ENCODE measurements around the gene C10orf95.

GRCh38 chr10:102457591-102458150, 6.3 kb upstream of the C10orf95 start:
- no peak for TF ChIP-seq CTCF (IDR thresholded peaks at IDR 0.05)
- no peak for TF ChIP-seq POLR2AphosphoS5 (IDR thresholded peaks at IDR 0.05)
- no peak for TF ChIP-seq EP300 (IDR thresholded peaks at IDR 0.05)
- TF ChIP-seq POLR2A (IDR thresholded peaks at IDR 0.05), result no peak
